HuH-7 (cell line): Measurements from ENCODE around the gene SKOR1.

Experiments used
- DNase-seq: peaks from one replicate; pipeline ENCODE4 v3.0.0; 2011; ENCODE audit warnings: low spot score

The SKOR1 gene

DNA sequence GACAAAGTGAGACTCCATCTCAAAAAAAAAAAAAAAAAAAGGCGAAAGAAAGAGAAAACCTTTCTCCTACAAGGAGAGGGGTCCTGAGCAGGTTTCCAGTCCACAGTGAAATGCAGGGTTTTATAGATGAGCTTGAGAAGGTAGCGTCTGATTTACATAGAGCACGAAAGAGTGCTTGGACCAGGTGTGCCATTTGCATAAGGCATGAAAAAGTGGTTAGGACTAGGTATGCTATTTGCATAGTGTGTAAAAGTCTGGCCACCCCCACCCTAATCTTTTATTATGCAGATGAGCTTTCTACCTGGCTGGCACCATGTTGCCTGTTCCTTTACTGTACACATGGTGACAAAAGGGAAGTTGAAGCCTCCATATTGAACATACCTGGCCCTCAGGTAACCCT, 28.1 kb downstream of the SKOR1 start:
- no peak for DNase-seq

DNA sequence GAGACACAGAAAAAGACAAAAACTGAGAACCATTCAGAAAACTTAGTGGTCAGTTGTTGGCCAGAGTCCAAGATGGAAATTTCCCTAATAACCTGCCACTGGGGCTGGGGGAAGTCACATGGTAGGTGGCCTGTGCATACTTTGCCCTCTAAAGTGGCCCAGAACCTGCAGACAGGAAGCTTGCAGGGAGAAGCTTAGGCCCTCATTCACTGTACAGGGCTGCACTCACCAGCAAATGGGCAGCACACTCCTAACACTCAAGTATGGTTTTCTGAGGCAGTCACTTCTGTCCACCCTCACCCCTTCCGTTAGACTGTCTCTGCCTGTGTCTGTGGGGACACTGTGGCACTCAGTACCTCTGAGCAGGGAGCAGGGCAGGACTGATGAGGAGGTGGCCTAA, 29.0 kb downstream of the SKOR1 start:
- no peak for DNase-seq

DNA sequence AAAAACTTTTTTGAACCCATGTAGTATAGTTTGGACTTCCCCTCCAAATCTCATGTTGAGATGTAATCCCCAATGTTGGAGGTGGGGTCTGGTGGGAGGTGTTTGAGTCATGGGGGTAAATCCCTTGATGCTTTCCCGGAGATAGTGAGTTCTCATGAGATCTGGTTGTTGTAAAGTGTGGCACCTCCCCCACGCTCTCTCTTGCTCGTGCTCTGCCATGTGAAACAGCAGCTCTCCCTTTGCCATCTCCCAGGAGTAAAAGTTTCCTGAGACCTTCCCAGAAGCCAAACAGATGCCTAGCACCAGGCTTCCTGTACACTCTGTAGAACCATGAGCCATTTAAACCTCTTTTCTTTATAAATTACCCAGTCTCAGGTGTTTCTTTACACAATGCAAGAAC, 30.5 kb downstream of the SKOR1 start:
- no peak for DNase-seq

DNA sequence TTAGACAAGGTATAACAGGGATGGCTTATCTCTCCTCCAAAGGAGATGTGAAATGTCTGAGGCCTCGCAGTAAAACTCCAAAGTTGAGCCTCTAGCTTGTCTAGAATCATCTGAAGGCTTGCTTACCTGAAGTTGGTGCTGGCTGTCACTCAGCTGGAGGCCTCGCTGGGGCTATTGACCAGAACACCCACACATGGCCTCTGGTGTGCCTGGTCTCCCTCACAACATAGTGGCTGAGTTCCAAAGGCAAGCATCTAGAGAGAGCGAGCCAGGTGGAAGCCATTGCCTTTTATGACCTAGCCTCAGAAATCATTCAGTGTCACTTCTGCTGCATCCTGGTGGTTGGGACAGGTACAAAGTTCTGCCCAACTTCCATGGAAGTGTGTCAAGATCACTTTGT, 31.9 kb downstream of the SKOR1 start:
- DNase-seq: no peak

DNA sequence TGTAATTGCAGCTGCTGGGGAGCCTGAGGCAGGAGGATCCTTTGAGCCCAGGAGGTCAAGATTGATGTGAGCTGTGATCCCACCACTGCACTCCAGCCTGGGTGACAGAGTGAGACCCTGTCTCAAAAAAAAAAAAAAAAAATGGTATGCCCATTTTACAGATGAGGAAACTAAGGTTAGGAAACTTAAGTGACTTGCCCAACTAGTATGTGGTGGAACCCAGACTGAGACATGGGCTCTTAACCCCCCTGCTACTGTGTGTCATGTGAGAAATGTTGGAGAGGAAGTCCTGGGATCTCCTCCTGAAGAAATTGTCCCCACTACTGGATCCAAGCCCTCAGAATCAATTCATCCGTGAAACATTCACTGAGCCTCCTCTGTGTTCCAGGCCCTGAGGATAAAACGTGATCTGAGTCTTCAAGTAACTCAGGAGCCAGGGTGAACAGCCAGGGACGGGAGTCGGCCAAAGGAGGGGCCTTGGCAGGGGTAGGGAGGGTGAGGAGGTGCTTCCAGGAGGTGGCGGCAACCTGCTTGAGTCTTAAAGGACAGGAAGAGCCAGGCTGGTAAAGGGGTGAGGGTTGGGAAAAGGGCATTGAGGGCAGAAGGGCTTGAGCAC, 34.1 kb downstream of the SKOR1 start:
- no peak for DNase-seq

DNA sequence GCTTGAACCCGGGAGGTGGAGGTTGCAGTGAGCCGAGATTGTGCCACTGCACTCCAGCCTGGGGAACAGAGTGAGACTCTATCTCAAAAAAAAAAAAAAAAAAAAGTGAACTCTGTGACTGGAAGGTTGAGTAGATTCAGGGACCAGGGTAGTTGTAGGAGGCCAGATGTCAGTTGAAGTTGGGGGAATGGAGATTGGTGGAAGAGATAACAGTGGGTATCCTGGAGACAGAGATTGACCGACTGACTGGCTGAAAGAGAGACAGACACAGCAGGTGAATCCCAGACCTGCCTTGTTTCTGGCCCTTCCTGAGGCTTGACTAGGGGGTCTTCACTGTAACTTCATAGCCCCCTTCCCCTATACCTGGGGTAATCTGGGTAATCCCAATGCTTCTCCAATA, 36.7 kb downstream of the SKOR1 start:
- DNase-seq: no peak

DNA sequence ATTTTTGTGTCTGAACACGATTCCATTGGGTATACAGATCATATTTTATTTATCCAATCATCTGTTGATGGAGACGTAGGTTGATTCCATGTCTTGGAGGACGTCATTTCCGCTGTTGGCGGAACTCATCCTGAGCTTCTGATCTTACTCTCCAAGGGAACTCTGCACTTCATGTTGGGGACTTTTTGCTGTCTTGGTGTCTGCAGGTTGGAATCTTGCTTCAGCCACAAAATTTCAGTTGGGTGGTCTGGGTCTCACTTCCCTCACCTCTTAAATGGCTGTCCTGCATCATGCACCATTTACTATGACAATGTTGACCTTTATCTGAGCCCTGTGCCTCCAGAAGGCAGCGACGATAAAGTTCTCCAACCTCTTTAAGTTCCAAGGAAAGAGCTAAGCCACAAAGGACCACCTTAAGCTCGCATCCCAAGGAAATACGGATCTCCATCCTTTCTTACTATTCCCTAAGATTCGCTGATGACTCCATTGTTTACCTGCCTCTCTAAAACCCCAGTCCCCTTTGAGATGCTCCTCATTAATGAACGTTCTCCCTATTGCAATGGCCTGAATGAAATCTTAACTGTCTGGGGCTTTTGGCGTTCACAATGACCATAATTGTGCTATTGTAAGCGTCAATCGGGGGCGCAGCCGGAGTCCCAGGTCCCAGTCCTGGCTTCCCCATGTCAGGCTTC, 37.6 kb downstream of the SKOR1 start:
- no peak for DNase-seq

DNA sequence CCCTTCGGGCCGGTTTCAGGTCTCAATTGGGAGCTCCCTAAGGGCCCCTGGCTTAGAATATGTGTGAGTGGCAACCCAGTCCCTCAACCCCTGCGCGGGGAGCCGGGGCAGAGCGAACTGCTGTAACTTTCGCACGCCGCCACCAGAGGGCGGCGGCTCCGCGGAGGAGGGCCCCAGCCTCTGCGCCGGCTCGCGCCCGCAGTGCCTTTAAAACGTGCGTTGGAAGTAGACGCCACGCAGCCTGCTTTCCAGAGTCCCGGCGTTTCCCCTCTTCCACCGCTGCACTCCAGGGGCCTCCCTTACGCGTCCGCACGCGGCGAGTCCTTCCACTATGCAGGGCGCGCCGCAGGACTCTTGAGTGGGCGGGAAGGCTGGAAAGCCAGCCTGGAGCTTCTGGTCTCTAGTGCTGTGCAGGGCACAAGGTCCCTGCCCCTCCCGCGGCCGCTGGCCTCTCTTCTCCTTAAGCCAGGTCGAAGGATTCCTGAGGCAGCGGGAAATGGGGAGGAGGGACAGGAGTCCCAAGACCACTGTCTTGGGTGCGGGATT, 38.2 kb downstream of the SKOR1 start:
- peak; percentile 81 for DNase-seq

DNA sequence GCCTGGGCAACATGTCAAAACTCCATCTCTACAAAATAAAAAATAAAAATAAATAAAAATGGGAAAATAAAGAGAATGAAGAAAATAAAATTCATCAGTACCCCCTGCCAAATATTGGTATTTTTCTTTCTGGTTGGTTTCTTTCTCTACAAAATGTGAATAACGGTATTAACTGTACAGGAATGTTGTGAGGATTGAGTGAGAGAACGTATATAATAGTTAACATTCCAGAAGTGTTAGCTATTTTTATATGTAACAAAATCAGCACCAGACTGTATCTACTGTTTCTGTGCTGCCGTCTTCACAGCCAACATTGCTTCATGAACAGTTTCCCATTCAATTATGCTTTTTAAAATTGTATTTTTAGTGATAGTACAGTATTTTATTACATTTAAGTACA, 40.0 kb downstream of the SKOR1 start:
- no peak for DNase-seq

DNA sequence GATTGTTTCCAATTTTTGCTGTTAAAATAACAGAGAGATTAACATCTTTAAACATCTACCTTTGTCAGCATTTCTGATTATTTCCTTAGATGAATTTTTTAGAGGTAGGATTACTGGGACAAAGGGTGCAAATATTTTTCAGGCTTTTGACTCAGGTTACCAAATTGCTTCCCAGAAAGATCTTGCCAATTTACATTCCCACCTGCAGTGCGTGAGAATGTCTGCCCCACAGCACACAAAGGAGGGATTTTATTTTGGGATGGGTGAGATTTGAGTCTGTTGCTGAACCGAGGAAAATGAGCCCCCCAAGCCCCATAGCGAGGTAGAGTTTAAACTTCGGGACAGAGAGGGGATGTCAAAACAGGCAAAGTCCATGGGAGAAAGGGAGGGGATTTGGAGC, 40.5 kb downstream of the SKOR1 start:
- DNase-seq: no peak

DNA sequence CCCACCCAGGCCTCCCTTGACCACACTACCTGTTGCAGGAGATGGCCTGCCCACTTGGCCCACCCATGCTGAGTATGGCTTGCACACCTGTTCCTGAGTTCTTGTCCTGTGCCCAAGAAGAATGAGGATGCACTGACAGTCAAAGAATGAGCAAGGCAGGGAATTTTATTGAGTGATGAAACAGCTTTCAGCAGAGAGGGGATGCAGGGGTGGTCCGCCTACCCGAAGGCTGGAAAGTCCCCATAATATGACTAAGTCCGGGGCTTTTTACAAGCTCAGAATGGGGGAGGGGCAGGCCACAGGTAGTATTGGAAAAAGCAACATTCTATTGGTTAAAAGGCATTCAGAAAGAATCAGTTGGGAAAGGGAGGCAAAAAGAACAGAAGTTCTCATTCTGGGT, 44.4 kb downstream of the SKOR1 start:
- no peak for DNase-seq

DNA sequence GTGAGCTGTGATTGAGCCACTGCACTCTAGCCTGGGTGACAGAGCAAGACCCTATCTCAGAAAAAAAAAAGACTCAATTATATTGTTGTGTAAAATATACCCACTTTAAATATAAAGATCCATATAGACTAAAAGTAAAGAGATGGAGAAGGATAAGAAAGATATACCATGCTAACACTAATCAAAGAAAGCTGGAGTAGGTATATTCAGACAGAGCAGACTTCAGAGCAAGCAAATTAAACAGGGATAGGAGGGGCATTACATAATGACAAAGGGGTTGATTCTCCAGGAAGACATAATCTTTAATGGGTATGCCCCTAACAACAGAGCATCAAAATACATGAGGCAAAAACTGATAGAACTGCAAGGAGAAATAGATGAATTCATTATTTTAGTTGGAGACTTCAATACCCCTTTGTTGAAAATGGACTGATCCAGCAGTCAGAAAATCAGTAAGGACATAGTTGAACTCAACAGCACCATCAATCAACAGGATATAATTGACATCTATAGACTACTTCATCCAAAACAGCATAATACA, 45.6 kb downstream of the SKOR1 start:
- DNase-seq: no peak

DNA sequence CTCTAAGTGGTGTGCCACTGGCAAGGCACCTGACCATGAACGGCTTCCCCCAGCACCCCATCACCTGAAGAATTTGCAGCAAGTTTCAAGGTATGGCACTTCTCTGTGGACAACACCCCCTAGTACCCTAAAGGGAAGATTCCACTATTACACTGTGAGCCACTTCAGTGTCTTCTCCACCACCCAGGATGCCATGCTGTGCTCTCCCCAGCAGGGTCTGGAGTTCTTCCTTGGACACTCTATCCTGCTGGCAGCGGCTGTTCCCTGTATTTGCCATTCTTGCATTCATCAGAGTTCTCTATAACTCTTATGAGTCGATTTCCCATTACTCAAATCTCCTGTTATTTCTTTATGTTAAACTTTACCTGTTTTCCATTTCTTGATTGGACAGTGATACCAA, 48.5 kb downstream of the SKOR1 start:
- DNase-seq: no peak

DNA sequence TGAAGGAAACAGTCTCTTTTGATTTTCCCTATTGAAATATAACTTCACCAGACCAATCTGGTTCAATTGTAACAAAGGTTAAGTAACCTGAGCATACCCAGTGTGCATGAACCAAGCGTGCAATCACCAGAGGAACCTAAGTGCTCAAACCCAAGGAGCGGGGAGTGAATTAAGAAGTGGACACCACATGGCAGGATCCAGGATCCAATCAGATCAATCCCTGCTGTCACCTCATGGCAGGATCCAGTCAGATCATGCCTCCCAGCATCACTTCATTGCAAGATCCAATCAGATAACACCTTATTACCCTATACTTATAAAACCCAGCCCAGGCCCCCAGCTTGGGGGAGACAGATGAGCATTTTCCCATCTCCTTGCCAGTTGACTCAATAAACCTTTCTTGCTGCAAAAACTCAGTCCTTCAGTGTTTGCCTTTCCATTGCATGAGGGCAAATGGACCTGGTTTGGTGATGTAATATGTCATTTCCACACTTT, 53.5 kb downstream of the SKOR1 start:
- DNase-seq: no peak

DNA sequence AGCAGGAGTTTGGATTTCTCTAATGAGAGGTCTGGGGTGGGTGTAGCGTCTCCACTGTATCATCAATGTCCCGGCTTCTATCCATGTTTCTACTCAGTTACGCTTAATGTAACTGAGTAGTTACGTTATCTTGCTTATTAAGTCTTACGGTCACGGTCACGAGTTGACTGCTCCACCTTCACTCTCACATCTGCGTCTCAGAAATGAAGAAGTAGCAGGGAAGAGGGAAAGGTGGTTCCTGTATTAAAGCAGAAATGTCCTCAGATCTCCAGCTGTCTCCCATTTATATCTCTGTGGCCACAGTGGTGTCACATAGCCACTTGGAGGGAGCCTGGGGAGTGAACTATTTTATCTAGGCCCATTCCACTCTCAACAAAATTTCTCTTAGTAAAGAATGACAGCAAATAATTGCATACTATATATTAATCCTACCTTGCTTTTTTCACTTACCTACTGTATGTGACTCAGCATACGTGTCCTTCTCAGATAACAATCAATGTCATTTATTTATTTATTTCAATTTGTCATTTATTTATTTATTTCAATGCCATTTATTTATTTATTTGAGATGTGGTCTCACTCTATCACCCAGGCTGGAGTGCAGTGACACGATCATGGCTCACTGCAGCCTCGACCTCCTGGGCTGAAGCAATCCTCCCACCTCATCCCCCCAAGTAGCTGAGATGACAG, 54.3 kb downstream of the SKOR1 start:
- no peak for DNase-seq

DNA sequence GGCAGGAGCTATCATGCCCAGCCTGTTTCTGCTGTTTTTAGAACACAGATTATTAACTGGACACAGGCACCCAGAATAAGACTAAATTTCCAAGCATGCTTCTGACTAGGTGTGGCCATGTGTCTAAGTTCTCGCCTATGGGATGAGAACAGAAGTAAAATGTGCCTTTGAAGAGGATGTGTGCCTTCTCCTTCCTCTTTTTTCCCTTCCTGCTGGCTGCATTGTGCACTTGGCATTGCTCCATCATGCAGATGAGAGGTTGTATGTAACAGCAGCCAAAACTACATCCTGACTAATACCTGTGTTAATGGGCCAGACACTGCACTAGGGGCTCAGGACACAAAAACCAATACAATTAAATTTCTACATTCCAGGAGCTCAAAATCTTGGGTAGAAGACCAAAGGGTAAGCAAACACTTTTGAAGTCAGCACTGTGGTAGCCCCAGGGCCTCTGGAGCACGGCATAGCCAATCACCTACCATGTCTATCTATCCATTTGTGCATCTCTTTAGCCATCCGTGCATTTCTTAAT, 55.4 kb downstream of the SKOR1 start:
- DNase-seq: no peak

DNA sequence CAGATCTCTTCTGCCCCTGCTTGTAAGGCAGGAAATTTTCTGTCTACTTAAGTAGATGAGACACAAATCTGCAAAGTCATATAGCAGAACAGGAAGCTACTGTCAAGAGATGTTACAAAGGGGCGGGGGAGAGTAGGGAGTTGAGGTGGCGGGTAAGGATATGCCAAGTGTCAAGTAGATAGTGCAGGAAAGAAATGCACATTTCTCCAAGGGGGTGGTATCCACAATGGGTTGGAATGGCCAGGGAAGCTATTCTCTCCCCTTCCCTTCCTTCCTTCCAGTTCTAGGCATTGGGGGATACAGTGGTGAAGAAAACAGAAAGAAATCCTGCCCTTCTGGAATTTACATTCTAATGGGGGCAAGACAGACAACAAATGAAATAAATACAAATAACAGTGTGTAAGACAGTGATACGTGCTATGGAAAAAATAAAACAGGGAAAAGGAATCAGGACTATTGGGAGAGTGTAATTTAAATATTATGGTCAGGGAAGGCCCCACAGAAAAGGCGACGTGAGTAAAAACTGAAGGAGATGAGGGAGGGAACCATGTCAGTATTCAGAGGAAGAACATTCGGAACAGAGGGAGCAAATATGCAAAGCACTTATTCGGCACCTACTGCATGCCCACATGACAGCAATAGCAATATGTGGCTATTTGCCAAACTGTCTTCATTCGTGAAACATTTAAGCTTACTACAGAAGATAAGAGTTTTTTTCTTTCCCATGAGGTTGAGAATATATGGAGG, 57.4 kb downstream of the SKOR1 start:
- DNase-seq: no peak

DNA sequence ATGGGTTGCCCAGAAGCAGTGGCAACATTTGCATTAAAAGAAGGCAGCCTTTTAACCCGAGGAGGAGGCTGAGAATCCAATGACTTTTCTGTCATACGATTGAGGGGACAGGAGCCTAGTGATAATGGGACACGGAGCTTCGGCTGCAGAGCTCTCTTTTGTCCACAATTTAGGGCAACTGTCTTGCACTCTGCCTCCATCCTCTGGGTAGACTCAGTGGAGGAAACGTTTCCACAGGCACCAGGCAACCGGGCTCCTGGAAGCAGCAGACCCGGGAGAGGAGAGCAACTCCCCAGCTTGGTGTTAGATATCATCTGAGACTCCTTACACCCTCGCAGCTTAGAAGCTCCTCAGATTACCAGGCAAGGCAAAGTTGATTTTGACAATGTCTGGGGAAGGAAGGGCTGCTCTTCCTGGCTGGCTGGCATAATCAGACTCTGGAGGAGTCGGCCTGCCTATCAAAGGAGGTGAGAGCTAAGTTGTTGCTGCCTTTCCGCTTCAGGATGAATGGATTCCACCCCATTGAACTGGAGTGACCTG, 58.0 kb downstream of the SKOR1 start:
- no peak for DNase-seq

DNA sequence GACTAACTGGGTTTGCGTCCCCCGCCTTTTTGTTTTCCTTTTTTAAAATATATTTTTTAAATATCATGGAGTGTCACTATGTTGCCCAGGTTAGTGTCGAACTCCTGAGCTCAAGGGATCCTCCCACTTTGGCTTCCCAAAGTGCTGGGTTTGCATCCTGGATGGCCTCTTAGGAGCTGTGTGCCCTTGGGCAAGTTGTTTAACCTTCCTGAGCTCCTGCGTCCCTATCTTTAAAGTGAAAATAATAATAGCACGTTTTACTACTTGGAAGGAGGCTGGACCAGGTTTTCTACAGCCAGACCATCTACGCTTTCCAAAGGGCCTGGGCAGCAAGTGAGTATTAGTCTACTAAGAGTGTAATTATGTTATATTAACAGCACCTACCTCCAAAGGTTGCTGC, 58.7 kb downstream of the SKOR1 start:
- DNase-seq: no peak
